ENCODE results near the gene PPP6R3.

- no peak for TF ChIP-seq RFX5 (IDR thresholded peaks at IDR 0.05; ENCODE audit: low read depth, low read length)
- TF ChIP-seq SMC3 (IDR thresholded peaks at IDR 0.05; ENCODE audit: low read length) = no peak
- no peak for TF ChIP-seq CTCF (CRISPR knock-in tag; IDR thresholded peaks at IDR 0.05)
- TF ChIP-seq TOE1 (CRISPR knock-in tag; IDR thresholded peaks at IDR 0.05) = no peak
- no peak for TF ChIP-seq ZNF225 (CRISPR knock-in tag; IDR thresholded peaks at IDR 0.05)
- TF ChIP-seq HMG20A (CRISPR knock-in tag; IDR thresholded peaks at IDR 0.05; ENCODE audit: borderline replicate concordance) = no peak
- TF ChIP-seq TBP (CRISPR knock-in tag; IDR thresholded peaks at IDR 0.05) = no peak
- TF ChIP-seq EP300 (IDR thresholded peaks at IDR 0.05; ENCODE audit: low read depth in 2 of 2, low read length in 2 of 2) = no peak
- no peak for TF ChIP-seq EP300 (CRISPR knock-in tag; IDR thresholded peaks at IDR 0.05; ENCODE audit: borderline replicate concordance)
- no peak for TF ChIP-seq ATF7 (IDR thresholded peaks at IDR 0.05)
- no peak for TF ChIP-seq ATF7 (CRISPR knock-in tag; IDR thresholded peaks at IDR 0.05)
- TF ChIP-seq HOXA5 (CRISPR knock-in tag; IDR thresholded peaks at IDR 0.05) = no peak
- no peak for TF ChIP-seq USF2 (IDR thresholded peaks at IDR 0.05; ENCODE audit: low read depth, low read length)
- TF ChIP-seq USF2 (CRISPR knock-in tag; IDR thresholded peaks at IDR 0.05; ENCODE audit: borderline replicate concordance) = no peak
- TF ChIP-seq MEF2D (CRISPR knock-in tag; IDR thresholded peaks at IDR 0.05) = no peak
- TF ChIP-seq NR2F6 (IDR thresholded peaks at IDR 0.05) = no peak
- TF ChIP-seq NR2F6 (CRISPR knock-in tag; IDR thresholded peaks at IDR 0.05) = no peak
These were observed 5.1 kb upstream of the PPP6R3 start for GRCh38 chr11:68455485-68455884.
